ENCODE measurements around the gene ADGRA3.

- TF ChIP-seq, protein P1, sequence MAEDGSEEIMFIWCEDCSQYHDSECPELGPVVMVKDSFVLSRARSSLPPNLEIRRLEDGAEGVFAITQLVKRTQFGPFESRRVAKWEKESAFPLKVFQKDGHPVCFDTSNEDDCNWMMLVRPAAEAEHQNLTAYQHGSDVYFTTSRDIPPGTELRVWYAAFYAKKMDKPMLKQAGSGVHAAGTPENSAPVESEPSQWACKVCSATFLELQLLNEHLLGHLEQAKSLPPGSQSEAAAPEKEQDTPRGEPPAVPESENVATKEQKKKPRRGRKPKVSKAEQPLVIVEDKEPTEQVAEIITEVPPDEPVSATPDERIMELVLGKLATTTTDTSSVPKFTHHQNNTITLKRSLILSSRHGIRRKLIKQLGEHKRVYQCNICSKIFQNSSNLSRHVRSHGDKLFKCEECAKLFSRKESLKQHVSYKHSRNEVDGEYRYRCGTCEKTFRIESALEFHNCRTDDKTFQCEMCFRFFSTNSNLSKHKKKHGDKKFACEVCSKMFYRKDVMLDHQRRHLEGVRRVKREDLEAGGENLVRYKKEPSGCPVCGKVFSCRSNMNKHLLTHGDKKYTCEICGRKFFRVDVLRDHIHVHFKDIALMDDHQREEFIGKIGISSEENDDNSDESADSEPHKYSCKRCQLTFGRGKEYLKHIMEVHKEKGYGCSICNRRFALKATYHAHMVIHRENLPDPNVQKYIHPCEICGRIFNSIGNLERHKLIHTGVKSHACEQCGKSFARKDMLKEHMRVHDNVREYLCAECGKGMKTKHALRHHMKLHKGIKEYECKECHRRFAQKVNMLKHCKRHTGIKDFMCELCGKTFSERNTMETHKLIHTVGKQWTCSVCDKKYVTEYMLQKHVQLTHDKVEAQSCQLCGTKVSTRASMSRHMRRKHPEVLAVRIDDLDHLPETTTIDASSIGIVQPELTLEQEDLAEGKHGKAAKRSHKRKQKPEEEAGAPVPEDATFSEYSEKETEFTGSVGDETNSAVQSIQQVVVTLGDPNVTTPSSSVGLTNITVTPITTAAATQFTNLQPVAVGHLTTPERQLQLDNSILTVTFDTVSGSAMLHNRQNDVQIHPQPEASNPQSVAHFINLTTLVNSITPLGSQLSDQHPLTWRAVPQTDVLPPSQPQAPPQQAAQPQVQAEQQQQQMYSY (CRISPR knock-in tag; IDR thresholded peaks at IDR 0.05) = no peak
- TF ChIP-seq, protein P2, sequence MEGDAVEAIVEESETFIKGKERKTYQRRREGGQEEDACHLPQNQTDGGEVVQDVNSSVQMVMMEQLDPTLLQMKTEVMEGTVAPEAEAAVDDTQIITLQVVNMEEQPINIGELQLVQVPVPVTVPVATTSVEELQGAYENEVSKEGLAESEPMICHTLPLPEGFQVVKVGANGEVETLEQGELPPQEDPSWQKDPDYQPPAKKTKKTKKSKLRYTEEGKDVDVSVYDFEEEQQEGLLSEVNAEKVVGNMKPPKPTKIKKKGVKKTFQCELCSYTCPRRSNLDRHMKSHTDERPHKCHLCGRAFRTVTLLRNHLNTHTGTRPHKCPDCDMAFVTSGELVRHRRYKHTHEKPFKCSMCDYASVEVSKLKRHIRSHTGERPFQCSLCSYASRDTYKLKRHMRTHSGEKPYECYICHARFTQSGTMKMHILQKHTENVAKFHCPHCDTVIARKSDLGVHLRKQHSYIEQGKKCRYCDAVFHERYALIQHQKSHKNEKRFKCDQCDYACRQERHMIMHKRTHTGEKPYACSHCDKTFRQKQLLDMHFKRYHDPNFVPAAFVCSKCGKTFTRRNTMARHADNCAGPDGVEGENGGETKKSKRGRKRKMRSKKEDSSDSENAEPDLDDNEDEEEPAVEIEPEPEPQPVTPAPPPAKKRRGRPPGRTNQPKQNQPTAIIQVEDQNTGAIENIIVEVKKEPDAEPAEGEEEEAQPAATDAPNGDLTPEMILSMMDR (IDR thresholded peaks at IDR 0.05) = no peak
- no peak for TF ChIP-seq ESRRA (CRISPR knock-in tag; IDR thresholded peaks at IDR 0.05; ENCODE audit: borderline replicate concordance)
- TF ChIP-seq JUN (CRISPR knock-in tag; IDR thresholded peaks at IDR 0.05) = no peak
- no peak for TF ChIP-seq ERG (CRISPR knock-in tag; IDR thresholded peaks at IDR 0.05)
These were observed 1.9 kb downstream of the ADGRA3 start for GRCh38 chr4:22514001-22514400.
